Measurements from ENCODE around the gene LRG1.
A peak's percentile ranks its signal among the peaks of the same experiment; 100 is the strongest.

The LRG1 gene

DNA sequence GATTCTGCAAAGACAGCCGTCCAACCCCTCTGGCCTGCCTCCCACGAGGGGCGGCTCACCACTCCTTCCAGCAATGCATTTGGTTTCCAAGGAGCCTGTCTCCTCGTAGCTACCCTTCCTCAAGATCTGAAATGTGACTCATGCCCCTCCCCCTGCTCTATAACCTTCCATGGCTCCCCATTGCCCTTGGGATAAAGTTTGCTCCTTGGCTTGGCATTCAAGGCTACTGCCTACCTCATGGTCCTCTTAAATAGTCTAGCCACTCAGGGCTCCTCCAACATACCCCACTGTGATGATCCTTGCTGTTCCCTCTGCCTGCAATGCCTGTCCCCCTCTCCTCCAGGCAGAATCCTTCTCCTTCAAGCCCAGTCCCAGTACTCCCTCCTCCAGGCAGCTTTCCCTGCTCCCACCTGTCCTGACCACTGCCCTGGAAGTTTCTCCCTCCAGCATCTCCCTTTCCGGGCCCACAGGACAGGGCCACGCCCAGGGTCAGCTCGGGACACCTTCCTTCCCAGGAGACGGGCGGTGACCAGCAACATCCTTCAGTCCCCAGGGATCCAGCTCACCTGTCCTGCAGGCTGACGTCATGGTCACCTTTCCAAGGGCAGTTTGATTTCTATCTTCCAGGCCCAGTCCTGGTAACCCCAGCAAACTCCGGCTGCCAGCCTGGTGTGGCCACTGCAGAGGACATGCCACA, 38.9 kb upstream of the LRG1 start:
- TF ChIP-seq, protein P1, sequence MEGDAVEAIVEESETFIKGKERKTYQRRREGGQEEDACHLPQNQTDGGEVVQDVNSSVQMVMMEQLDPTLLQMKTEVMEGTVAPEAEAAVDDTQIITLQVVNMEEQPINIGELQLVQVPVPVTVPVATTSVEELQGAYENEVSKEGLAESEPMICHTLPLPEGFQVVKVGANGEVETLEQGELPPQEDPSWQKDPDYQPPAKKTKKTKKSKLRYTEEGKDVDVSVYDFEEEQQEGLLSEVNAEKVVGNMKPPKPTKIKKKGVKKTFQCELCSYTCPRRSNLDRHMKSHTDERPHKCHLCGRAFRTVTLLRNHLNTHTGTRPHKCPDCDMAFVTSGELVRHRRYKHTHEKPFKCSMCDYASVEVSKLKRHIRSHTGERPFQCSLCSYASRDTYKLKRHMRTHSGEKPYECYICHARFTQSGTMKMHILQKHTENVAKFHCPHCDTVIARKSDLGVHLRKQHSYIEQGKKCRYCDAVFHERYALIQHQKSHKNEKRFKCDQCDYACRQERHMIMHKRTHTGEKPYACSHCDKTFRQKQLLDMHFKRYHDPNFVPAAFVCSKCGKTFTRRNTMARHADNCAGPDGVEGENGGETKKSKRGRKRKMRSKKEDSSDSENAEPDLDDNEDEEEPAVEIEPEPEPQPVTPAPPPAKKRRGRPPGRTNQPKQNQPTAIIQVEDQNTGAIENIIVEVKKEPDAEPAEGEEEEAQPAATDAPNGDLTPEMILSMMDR (IDR thresholded peaks at IDR 0.05; ENCODE audit: low read depth, low read length) = no peak
- no peak for DNase-seq (ENCODE audit: extremely low read depth, low read depth)

GRCh38 chr19:4577020-4577782, 37.4 kb upstream of the LRG1 start:
- no peak for DNase-seq (ENCODE audit: extremely low read depth, low read depth)
- TF ChIP-seq, protein P1 (IDR thresholded peaks at IDR 0.05; ENCODE audit: low read depth, low read length) = no peak

GRCh38 chr19:4576016-4576933, 36.4 kb upstream of the LRG1 start:
- TF ChIP-seq, protein P1 (IDR thresholded peaks at IDR 0.05; ENCODE audit: low read depth, low read length) = peak; percentile 67
- DNase-seq (ENCODE audit: extremely low read depth, low read depth) = no peak

DNA sequence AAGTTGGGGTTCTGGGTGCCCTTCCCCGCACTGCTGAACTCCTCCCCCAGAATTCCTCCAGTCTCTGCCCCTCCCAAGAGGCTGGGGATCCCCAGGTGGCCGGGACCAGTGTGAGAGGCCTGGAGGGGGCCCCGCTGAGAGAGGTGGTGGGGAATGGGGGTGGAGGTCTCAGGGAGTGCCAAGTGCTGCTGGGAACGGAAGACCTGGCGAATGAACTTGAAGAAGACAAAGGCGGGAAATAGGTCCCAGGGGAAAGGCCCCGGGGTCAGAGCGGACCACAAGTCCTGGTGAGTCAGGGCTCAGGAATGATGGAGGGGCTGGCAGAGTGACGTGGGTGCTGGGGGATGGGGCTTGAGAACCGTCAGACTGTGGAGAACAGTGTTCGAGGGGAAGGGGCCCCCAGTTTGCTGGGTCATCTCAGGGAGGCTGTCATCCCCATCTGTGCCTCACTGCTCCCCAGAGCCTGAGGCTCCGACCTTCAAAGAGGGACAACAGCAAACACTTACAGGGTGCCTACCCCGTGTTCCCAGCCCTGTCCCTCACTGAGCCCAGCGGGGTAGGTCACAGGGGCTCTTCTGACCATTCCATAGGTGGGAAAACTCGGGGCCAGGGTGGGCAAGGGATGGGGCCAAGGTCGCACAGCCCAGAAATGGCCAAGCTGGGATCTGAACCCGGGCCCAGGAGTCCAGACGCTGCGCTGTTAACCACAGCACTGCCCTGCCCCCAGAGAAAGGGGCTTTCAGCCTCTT, 35.6 kb upstream of the LRG1 start:
- DNase-seq (ENCODE audit: extremely low read depth, low read depth) = peak; percentile 80
- TF ChIP-seq, protein P1 (IDR thresholded peaks at IDR 0.05; ENCODE audit: low read depth, low read length) = no peak

GRCh38 chr19:4573682-4574081, 33.8 kb upstream of the LRG1 start:
- no peak for DNase-seq (ENCODE audit: extremely low read depth, low read depth)
- TF ChIP-seq, protein P1 (IDR thresholded peaks at IDR 0.05; ENCODE audit: low read depth, low read length) = no peak

GRCh38 chr19:4571305-4571917, 31.6 kb upstream of the LRG1 start:
- no peak for DNase-seq (ENCODE audit: extremely low read depth, low read depth)
- TF ChIP-seq, protein P1 (IDR thresholded peaks at IDR 0.05; ENCODE audit: low read depth, low read length) = no peak

Measured in AG09319 (cell line).